Ammon's horn (tissue), 1 donor: Measurements from ENCODE around the gene SLC2A14.
"Not testable (repeated sequence)": the region's sequence is repeated elsewhere in the genome, so short reads cannot be mapped to it uniquely, and the experiment has no call there.

Experiments used
- DNase-seq: peaks from one replicate; pipeline ENCODE4 v3.0.0-alpha.2; 2016; ENCODE audit warnings: low spot score

Gene SLC2A14

DNA sequence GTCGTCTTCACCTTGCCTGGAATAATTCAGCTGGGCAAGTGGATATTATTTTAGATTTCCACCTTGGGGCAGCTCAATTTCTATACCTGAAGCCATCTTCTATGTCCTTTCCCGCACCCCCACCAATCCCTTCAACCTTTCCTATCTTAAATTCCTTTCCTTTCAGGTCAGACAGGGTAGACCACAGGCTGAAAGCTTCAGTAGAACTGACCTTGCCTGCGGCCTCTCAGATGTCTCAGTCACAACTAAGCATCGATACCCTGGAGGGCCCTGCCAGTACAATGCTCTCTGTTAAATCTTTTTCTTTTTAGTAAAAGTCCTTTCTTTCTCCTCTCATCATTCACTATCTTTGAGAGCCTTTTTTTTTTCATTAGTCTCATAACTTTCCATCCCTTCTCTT lies 38.9 kb downstream of the SLC2A14 start:
- DNase-seq: no peak

DNA sequence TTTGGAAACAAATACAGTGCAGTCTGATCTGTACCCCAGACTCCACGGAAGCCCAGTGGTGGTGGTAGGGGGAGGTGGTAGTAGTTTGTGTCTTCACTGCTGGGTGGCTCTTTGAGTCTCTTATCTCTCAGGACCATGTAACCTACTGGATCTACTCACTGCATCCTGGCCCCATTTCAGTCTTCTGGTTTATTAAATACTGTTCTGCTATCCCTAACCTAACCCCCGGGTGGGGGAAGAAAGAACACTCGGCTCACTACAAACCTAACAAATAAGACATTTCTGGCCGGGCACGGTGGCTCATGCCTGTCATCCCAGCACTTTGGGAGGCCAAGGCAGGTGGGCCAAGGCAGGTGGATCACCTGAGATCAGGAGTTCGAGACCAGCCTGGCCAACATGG lies 39.5 kb downstream of the SLC2A14 start:
- DNase-seq: not testable (repeated sequence)

DNA sequence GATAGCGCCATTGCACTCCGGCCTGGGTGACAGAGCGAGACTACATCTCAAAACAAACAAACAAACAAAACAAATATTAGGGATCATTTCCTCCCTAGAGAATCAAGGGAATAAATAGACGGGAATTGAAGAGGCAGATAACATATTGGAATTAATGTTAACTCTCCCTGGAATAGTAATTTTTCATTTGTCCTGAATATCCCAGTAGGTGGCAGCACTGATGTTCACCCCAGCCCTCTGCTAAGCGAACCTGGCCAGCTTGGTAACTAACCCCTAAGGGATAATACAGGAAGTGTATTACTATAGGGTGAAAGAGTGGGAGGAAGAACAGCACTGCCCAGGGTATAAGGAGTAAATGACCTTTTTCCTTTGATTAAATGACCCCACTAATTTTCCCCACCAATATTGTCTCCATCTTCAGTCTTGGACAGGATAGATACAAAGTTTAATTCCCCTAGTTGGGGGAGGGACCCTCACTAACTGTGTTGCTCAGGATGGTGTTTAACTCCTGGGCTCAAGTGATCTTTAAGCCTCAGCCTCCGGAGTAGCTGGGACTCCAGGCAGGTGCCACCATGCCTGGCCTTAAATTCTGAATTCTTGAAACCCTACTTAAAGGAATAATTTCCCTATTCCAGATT lies 40.5 kb downstream of the SLC2A14 start:
- peak; percentile 45 for DNase-seq

DNA sequence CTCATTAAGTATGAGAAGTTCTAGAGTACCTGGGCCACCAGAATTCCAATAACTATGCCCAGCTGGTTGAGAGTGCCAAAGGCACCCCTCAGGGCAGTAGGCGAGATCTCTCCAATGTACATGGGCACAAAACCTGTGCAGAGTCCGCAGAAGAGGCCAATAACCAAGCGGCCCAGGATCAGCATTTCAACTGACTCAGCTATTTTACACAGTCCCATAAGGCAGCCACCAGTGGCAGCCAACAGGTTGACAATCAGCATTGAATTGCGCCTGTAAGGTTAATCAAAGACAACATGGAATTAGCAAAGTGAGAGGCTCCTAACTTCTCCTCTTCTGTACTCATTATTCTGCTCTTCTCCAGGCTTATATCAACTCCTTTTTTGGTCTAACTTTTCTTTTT lies 43.0 kb downstream of the SLC2A14 start:
- not testable (repeated sequence) for DNase-seq

DNA sequence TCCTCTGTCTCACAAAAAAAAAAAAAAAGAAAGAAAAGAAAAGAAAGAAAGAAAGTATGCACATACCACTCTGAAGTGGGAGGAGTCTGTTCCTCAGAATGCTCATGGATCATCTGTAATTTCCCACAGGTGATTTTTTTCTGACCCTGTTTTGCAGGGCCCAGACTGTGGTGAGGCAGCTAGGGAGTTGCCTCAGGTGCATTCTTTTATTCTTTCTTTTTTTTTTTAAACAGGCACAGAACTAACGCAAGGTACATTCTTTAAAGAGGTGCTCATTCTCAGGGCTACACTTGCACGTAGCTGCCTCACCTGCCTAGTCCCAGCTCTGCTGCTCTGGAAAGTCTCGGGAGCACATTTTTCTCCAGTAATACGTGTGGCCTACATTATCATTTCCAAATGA lies 47.0 kb downstream of the SLC2A14 start:
- DNase-seq: not testable (repeated sequence)

DNA sequence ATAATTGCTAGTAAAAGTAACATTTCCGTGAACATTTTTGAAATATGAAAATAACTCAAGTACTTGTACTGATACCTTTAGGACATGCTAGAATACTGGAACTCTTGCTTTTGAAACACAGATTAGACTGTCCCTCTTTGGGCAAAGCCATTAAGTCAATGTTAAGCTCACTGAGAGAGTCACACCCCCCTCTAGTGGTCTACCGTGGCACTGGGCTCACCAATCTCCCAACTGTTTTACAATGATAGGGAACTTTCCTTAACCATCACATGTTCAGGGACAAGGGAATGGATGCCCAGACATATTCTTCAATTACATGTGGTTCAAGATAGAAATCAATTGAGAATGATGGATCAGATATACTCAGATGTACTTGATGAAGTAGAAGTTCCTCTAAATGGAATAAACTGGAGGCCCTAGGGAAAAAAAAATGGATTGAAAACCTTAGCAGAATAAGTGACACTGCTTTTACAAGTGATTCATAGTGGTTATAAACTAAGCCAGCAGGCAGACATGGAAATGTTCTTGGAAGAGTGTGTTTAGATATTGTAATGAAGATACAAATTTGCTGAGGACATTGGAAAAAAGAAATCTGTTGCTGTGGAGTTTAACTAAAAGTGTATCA lies 65.7 kb downstream of the SLC2A14 start:
- DNase-seq: peak; percentile 78

DNA sequence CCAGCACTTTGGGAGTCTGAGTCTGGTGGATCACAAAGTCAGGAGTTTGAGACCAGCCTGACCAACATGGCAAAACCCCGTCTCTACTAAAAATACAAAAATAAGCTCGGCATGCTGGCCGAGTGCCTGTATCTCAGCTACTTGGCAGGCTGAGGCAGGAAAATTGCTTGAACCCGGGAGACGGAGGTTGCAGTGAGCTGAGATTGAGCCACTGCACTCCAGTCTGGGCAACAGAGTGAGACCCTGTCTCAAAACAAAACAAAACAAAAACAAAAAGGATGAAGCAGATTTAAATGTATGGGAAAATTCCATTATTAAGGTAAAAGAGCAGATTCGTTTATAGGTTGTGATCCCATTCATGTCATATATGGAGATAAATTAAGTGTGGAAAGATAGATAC lies 66.4 kb downstream of the SLC2A14 start:
- not testable (repeated sequence) for DNase-seq

DNA sequence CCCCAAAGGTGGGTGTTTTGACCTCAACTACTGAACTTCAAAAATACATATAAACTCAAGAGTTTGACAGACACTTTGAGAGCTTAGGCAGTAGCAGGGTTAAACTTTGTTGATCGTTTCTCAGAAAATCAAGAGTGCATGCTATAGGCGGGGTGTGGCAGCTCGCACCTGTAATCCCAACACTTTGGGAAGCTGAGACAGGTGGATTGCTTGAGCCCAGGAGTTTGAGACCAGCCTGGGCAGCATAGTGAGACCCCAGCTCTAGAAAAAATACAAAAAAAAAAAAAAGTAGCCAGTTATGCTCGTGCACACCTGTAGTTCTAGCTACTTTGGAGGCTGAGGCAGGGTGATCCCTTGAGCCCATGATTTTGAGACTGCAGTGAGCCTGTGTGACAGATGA lies 71.3 kb downstream of the SLC2A14 start:
- DNase-seq: no peak

DNA sequence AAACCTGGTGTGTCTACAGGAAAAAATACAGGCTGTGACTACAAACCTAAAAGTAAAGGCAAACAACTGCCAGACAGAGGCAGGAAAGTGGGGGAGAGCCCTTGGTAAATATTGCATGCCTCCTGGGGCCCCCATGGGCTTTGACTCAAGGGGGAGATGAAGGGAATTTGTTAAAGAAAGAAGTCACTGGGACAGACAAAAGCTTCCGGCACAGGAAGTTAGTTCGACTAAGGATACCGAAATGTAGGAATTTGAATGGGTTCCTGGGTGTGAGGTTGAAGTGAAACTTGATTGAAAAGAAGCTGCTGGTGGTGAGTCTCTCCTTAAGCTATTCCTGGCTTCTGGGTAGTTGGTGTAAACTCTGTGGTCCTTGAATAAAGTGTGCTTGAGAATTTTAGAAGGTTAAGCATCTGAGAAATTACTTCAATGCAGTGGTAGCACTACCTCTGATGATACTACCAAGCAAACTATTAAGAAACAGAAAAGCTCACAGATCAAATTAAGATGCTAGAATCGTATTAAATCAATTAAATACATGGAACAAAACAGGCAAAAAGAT lies 73.9 kb downstream of the SLC2A14 start:
- DNase-seq: not testable (repeated sequence)

DNA sequence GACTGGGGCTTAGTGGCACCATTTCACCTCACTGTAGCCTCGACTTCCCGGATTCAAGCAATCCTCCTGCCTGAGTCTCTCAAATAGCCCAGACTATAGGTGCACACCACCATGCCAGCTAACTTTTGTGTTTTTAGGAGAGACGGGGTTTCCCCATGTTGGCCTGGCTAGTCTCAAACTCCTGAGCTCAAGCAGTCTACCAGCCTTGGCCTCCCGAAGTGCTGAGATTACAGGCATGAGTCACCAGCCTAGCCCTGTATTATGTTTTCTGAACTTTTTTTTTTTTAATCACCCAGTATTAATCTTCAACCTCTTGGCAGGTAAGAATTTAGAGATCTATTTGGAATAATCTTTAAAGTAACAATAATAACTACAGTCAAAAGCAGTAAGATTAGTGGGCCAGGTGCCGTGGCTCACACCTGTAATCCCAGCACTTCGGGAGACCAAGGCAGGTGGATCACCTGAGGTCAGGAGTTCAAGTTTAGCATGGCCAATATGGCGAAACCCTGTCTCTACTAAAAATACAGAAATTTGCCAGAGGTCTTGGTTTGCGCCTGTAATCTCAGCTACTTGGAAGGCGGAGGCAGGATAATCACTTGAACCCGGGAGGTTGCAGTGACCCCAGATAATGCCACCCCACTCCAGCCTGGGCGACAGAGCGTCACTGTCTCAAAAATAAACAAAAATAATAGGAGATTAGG lies 74.9 kb downstream of the SLC2A14 start:
- DNase-seq: no peak

DNA sequence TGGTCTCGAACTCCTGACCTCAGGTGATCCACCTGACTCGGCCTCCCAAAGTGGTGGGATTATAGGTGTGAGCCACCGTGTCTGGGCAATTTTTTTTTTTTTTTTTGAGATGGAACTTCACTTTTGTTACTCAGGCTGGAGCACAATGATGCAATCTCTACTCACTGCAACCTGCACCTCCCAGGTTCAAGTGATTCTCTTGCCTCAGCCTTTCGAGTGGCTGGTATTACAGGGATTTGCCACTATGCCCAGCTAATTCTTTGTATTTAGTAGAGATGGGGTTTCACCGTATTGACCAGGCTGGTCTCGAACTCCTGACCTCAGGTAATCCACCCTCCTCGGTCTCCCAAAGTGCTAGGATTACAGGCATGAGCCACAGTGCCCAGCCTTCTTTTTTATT lies 75.4 kb downstream of the SLC2A14 start:
- DNase-seq: not testable (repeated sequence)

DNA sequence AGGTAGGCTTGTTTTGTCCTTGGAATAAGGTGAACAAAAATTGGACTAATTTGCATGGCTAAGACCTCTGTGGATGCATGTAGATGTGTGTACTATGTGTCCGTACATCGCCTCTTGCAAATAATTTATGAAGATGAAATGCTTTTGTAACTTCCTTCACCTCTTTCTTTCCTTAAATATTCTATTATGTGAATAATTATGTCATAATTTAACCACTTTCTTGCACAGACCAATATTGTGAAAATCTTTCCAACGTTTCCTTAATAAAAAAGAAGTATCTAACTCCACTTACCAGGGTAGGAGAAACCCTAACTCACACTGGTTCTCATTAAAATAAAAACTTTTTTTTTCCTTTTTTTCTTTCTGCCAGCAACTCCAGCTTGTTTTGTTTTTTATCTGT lies 79.5 kb downstream of the SLC2A14 start:
- no peak for DNase-seq

DNA sequence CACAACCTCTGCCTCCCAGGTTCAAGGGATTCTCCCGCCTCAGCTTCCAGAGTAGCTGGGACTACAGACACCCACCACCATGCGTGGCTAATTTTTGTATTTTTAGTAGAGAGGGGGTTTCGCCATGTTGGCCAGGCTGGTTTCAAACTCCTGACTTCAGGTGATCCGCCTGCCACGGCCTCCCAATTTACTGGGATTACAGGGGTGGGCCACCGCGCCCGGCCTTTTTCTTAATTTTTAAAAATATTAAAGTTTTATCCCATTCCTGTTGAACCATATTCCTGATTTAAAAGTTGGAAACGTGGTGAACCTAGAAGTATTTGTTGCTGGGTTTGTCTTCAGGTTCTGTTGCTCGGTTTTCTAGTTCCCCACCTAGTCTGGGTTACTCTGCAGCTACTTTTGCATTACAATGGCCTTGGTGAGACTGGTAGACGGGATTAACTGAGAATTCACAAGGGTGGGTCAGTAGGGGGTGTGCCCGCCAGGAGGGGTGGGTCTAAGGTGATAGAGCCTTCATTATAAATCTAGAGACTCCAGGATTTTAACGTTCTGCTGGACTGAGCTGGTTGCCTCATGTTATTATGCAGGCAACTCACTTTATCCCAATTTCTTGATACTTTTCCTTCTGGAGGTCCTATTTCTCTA lies 83.7 kb downstream of the SLC2A14 start, which contains the start of gene NANOG:
NANOG (plus strand) TSS at position 519 of the 645 bp plus-strand sequence. CDS start 213 bp downstream, outside the sequence.
- not testable (repeated sequence) for DNase-seq

DNA sequence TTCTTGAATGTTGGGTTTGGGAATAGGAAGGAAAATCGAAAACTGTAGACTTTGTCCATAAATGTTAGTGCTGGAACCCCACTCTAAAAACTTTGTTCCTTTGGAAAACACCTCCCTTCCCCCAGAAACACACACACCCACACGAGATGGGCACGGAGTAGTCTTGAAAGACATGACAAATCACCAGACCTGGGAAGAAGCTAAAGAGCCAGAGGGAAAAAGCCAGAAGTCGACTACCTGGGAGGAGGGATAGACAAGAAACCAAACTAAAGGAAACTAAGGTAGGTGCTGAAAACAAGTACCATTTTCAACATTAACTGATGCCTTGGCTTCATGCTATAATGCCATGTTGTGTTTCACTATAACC lies 84.4 kb downstream of the SLC2A14 start:
- DNase-seq: no peak

DNA sequence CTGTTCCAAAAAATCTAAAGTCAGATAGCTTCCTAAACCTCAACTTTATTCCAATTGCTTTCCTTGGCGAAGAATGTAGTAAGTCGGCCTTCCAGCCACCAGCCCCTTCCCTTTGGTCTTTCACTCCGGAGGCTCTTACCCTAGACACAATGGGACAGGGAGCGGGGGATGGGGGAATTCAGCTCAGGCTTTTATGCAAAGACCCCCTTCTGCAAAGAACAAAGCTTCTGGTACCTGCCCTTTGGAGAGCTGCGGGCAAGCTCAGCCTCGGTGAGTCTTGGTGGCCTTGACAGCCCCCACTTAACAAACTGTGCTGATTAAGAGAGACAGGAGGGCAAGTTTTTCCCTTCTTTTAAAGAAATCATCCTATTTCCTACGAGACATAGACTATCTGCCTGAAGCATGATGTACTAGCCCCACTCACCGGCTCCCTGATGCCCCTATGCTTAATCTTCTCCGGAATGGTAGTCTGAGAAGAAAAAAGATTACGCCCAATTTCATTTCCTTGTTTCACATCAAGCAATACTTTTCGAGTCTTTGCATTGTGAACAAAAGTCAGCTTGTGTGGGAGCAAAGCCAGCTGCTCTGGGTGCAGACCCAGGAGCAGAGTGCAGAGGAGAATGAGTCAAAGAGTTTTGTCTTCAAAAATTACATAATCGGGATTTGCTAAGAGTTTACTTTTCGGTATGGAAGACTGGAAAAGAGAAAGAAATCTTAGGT lies 85.0 kb downstream of the SLC2A14 start:
- DNase-seq: no peak

DNA sequence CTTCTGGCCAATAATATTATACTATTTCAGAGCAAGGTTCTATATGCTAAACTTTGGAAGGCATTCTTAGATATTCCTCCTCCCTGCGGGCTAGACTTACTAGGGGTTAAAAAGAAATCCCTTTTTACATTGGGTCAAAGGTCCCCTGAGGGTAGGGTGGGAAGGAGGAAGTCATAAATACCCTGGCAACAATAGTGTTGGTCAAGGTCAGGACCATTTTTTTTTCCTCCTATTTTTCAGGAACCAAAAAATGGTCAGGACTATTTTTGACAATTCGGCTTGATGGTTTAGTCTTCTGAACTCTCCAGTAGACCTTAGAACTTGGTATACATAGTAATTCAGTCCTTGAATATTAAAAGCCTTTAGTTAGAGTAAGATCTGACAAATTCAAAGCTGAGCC lies 88.0 kb downstream of the SLC2A14 start:
- DNase-seq: no peak

DNA sequence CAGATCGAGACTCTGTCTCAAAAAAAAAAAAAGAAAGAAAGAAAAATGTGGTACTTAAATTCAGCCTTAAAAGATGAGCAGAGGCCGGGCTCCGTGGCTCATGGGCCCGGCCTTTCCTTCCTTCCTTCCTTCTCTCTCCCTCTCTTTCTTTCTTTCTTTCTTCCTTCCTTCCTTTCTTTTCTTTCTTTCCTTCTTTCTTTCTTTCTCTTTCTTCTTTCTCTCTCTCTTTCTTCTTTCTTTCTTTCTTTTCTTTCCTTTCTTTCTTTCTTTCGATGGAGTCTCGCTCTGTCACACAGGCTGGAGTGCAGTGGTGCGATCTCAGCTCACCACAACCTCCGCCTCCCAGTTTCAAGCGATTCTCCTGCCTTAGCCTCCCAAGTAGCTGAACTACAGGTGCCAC lies 89.3 kb downstream of the SLC2A14 start:
- DNase-seq: not testable (repeated sequence)

DNA sequence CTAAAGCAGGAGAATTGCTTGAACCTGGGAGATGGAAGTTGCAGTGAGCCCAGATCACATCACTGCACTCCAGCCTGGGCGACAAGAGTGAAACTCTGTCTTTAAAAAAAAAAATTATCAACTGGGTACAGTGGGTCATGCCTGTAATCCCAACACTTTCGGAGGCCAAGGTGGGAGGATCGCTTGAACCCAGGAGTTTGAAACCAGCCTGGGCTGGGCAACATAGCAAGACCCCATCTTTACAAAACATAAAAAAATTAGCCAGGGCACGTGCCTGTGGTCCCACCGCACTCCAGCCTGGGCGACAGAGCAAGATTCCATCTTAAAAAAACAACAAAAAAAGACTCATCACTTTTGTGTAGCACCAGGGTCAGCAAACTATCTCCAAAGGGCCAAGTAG lies 90.7 kb downstream of the SLC2A14 start:
- no peak for DNase-seq

DNA sequence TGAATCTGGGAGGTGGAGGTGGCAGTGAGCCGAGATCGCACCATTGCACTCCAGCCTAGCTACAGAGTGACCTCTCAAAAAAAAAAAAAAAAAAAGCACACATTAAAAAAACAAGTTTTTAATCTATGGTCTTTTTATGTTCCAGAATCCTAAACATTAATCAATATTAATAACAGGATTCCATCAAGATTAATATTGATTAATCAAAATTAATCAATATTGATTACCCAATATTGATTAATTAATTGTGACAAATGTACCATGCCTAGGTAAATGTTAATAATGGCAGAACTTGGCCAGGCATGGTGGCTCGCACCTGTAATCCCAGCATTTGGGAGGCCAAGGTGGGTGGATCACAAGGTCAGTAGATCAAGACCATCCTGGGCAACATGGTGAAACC lies 91.4 kb downstream of the SLC2A14 start:
- no peak for DNase-seq

DNA sequence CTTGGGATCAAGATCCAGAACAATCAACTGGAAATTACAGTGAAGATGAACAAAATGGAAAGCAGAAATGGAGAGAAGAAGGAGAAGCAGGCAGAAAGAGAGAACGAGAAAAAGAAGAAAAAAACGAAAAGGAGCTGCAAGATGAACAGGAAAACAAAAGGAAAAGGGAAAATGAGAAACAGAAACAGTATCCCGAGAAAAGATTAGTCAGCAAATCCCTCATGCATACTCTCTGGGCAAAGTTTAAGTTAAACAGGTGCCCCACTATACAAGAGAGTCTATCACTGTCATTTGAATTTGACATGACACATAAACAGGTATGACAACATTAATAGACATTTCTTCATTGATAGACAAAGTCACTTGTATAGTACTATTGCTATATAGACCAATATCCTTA lies 102.7 kb downstream of the SLC2A14 start:
- no peak for DNase-seq
